ENCODE results near the gene L1CAM.

DNA sequence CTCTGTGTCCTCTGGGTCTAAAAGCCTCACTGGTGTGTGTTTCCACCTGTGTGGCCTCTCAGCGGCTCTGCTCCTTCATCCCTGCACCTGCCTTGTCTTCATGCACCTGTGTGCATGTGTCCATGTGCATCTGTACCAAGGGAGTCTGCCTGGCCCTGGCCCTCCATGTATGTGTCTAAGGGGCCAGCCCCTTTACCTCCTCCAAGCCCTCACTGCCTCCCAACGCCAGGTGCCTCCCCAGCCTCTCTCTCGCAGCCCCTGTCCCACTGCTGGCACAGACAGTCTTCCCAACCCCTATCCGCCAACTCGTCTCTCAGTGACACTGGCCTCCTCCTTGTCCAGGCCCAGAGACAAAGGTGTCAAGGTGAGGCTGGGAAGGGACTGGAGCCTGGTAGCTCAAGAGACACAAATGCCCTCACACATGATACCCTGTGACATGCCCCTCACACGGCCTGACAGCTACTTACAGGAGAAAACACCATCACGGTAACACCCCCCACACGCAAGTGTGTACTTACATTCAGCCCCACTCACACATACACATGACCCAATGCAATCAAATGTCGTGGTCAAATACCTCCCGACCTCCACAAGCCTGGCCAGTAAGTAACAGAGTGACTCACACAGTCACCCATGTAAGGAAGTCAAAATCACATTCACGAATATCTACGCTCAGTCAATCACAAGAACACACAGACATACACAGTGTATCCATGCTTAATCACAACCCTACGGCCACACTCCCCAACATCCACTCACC, 11.4 kb downstream of the L1CAM start:
- TF ChIP-seq POLR2AphosphoS5 (IDR thresholded peaks at IDR 0.05; ENCODE audit: low read depth, low read length), result no peak
- no peak for TF ChIP-seq SIN3A (conservative IDR thresholded peaks at IDR 0.05 in 1 of 2, IDR thresholded peaks at IDR 0.05 in 1 of 2; ENCODE audit: low read depth in 1 of 2, low read length in 2 of 2)
- no peak for TF ChIP-seq SIX5 (IDR thresholded peaks at IDR 0.05; ENCODE audit: low read depth, low read length)
- TF ChIP-seq HDAC2 (IDR thresholded peaks at IDR 0.05; ENCODE audit: borderline replicate concordance in 1 of 2, low read depth in 2 of 2, low read length in 2 of 2), result no peak
- no peak for TF ChIP-seq RBBP5 (IDR thresholded peaks at IDR 0.05; ENCODE audit: borderline replicate concordance, low read depth, low read length)
- no peak for TF ChIP-seq KDM1A (IDR thresholded peaks at IDR 0.05; ENCODE audit: borderline replicate concordance, low read length)
- TF ChIP-seq POLR2A (IDR thresholded peaks at IDR 0.05; ENCODE audit: control extremely low read depth in 1 of 2, low read depth in 2 of 2, low read length in 2 of 2), result no peak
- no peak for TF ChIP-seq RAD21 (IDR thresholded peaks at IDR 0.05 in 1 of 2, conservative IDR thresholded peaks at IDR 0.05 in 1 of 2; ENCODE audit: low read depth in 2 of 2, low read length in 2 of 2)
- no peak for TF ChIP-seq JUND (IDR thresholded peaks at IDR 0.05; ENCODE audit: low read length)
- TF ChIP-seq EZH2 (IDR thresholded peaks at IDR 0.05; ENCODE audit: low read depth, low read length, severe bottlenecking), result no peak
- TF ChIP-seq, protein P1, sequence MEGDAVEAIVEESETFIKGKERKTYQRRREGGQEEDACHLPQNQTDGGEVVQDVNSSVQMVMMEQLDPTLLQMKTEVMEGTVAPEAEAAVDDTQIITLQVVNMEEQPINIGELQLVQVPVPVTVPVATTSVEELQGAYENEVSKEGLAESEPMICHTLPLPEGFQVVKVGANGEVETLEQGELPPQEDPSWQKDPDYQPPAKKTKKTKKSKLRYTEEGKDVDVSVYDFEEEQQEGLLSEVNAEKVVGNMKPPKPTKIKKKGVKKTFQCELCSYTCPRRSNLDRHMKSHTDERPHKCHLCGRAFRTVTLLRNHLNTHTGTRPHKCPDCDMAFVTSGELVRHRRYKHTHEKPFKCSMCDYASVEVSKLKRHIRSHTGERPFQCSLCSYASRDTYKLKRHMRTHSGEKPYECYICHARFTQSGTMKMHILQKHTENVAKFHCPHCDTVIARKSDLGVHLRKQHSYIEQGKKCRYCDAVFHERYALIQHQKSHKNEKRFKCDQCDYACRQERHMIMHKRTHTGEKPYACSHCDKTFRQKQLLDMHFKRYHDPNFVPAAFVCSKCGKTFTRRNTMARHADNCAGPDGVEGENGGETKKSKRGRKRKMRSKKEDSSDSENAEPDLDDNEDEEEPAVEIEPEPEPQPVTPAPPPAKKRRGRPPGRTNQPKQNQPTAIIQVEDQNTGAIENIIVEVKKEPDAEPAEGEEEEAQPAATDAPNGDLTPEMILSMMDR (IDR thresholded peaks at IDR 0.05; ENCODE audit: control extremely low read depth in 1 of 3, insufficient read depth in 1 of 3, low read depth in 1 of 3, low read length in 3 of 3), result no peak
- TF ChIP-seq EP300 (IDR thresholded peaks at IDR 0.05; ENCODE audit: borderline replicate concordance in 1 of 2, low read depth in 2 of 2, low read length in 2 of 2), result no peak
